GM12878 (cell line): ENCODE results near the gene IFT22. TPM values are rescaled to one million over a fixed set of nuclear protein-coding genes. Genes with fewer than 3 reads are reported as not detected.

Experiments
- ATAC-seq: fragments of 200-7000 bp; cut with Tn5 transposase; 3 replicates; pipeline ENCODE4 v1.9.1; 2020; ENCODE audit warnings: mild to moderate bottlenecking, moderate library complexity
- BruUV-seq: library from RNA; stranded (reverse); fragments of 400-500 nt; replicated peaks from 2 replicates; lab custom pipeline; 2021; lab: Mats Ljungman, UMichigan
- CTCF ChIA-PET: fragments of 300-600 bp; sonication (Branson Sonifier 250); formaldehyde crosslinking; extraction: SDS; loops from one replicate; lab custom pipeline; 2021; ENCODE audit warnings: inconsistent platforms; lab: Yijun Ruan, JAX
- POLR2A ChIA-PET: fragments of 350-600 bp; formaldehyde crosslinking; extraction: SDS; loops from one replicate; lab custom pipeline; 2021; ENCODE audit warnings: inconsistent platforms; lab: Charles Lee
- RAD21 ChIA-PET: fragments of 300-600 bp; sonication (Branson Sonifier 250); formaldehyde crosslinking; loops from one replicate; lab custom pipeline; 2023; ENCODE audit warnings: antibody characterized with exemption; ENCODE audit not compliant: unreplicated experiment; lab: Charles Lee
- SMC1A ChIA-PET: fragments of 300-600 bp; sonication (Branson Sonifier 250); formaldehyde crosslinking; loops from one replicate; lab custom pipeline; 2023; ENCODE audit not compliant: unreplicated experiment, uncharacterized antibody; lab: Charles Lee
- DNase-seq: peaks from one replicate; pipeline ENCODE4 v3.0.0-alpha.2; 2011; ENCODE audit warnings: low read depth, low spot score
- FAIRE-seq: peaks from 3 replicates; lab custom pipeline; 2011; peaks lifted over from hg19 to GRCh38; lab: Jason Lieb, UNC
- H2AFZ ChIP-seq: 2 replicates; pipeline ENCODE4 v1.6.0; 2011; ENCODE audit warnings: low read depth, low read length, control low read depth; ENCODE audit not compliant: control insufficient read depth
- H3K27ac ChIP-seq: 2 replicates; pipeline ENCODE4 v1.5.1; 2011; ENCODE audit warnings: control low read depth; ENCODE audit not compliant: control insufficient read depth, insufficient read depth
- H3K27me3 ChIP-seq, 2 experiments: replicated peaks in 1 of 2; 2 replicates each; pipeline versions ENCODE4 v1.6.0 to v1.6.1; 2011; ENCODE audit warnings: low read length in 1 of 2; ENCODE audit not compliant: control insufficient read depth in 2 of 2, insufficient read depth in 2 of 2
- H3K36me3 ChIP-seq, 2 experiments: 2 replicates each; pipeline ENCODE4 v1.5.1; 2011; ENCODE audit warnings: low read length in 1 of 2; ENCODE audit not compliant: control insufficient read depth in 2 of 2, insufficient read depth in 2 of 2
- H3K4me1 ChIP-seq: 2 replicates; pipeline ENCODE4 v1.6.1; 2011; ENCODE audit warnings: mild to moderate bottlenecking, low read length, moderate library complexity, mixed read lengths; ENCODE audit not compliant: control insufficient read depth, insufficient read depth
- H3K4me2 ChIP-seq: 2 replicates; pipeline ENCODE4 v1.6.0; 2011; ENCODE audit warnings: control low read depth; ENCODE audit not compliant: control insufficient read depth, insufficient read depth
- H3K4me3 ChIP-seq: fragments of 200-600 bp; sonication (generic); 2 replicates; pipeline ENCODE4 v1.5.1; 2016
- H3K79me2 ChIP-seq: 2 replicates; pipeline ENCODE4 v1.6.0; 2011; ENCODE audit warnings: low read length; ENCODE audit not compliant: control insufficient read depth, insufficient read depth
- H3K9ac ChIP-seq: 2 replicates; pipeline ENCODE4 v1.8.0; 2011; ENCODE audit warnings: low read length, control low read depth, mixed read lengths; ENCODE audit not compliant: control insufficient read depth, insufficient read depth
- H3K9me3 ChIP-seq: replicated peaks from 3 replicates; pipeline ENCODE4 v1.5.1; 2011; ENCODE audit warnings: mild to moderate bottlenecking, low read length; ENCODE audit not compliant: control insufficient read depth, insufficient read depth
- H4K20me1 ChIP-seq: 2 replicates; pipeline ENCODE4 v1.6.0; 2011; ENCODE audit not compliant: control insufficient read depth, insufficient read depth
- ASH2L ChIP-seq: fragments of 300-600, 200-600 bp; sonication (generic); IDR thresholded peaks from 2 replicates; pipeline ENCODE4 v1.6.1; 2017; ENCODE audit warnings: low read depth, mild to moderate bottlenecking, borderline replicate concordance
- CHD1 ChIP-seq: IDR thresholded peaks from 2 replicates; pipeline ENCODE4 v1.6.1; 2012; ENCODE audit warnings: low read depth, low read length, improper control_type of control experiment
- ESRRA ChIP-seq: IDR thresholded peaks from 2 replicates; pipeline ENCODE4 v1.6.1; 2012; ENCODE audit warnings: mild to moderate bottlenecking, low read length, improper control_type of control experiment
- GABPA ChIP-seq: IDR thresholded peaks from 2 replicates; pipeline ENCODE4 v1.6.1; 2014; ENCODE audit warnings: antibody characterized with exemption, low read depth, mild to moderate bottlenecking, inconsistent platforms
- IRF4 ChIP-seq: IDR thresholded peaks from 2 replicates; pipeline ENCODE4 v1.6.1; 2011; ENCODE audit warnings: low read depth, low read length
- JUND ChIP-seq: IDR thresholded peaks from 2 replicates; pipeline ENCODE4 v1.6.1; 2012; ENCODE audit warnings: low read depth, mild to moderate bottlenecking, low read length, improper control_type of control experiment, moderate library complexity
- MXI1 ChIP-seq: fragments of 150-350 bp; IDR thresholded peaks from 2 replicates; pipeline ENCODE4 v1.6.1; 2011; ENCODE audit warnings: low read depth, mild to moderate bottlenecking, inconsistent platforms, low read length, improper control_type of control experiment
- MYB ChIP-seq: fragments of 150-350 bp; IDR thresholded peaks from 2 replicates; pipeline ENCODE4 v1.6.1; 2014; ENCODE audit warnings: mild to moderate bottlenecking, low read depth, low read length, borderline replicate concordance
- NFIC ChIP-seq: IDR thresholded peaks from 2 replicates; pipeline ENCODE4 v1.6.1; 2012; ENCODE audit warnings: low read depth, mild to moderate bottlenecking, inconsistent platforms, low read length, moderate library complexity
- POLR2A ChIP-seq: IDR thresholded peaks from 2 replicates; pipeline ENCODE4 v1.6.1; 2011; ENCODE audit warnings: low read depth, mild to moderate bottlenecking, low read length
- RAD21 ChIP-seq: IDR thresholded peaks from 2 replicates; pipeline ENCODE4 v1.6.1; 2011; ENCODE audit warnings: mild to moderate bottlenecking, low read depth, low read length, moderate library complexity; ENCODE audit not compliant: insufficient read depth
- RBBP5 ChIP-seq: fragments of 200-600 bp; sonication (generic); conservative IDR thresholded peaks from 2 replicates; pipeline ENCODE4 v1.6.1; 2016
- RUNX3 ChIP-seq: IDR thresholded peaks from 2 replicates; pipeline ENCODE4 v1.6.1; 2012; ENCODE audit warnings: low read length, inconsistent platforms
- TBL1XR1 ChIP-seq: IDR thresholded peaks from 2 replicates; pipeline ENCODE4 v1.6.1; 2012; ENCODE audit warnings: low read depth, low read length, improper control_type of control experiment
- TCF7 ChIP-seq: IDR thresholded peaks from 2 replicates; pipeline ENCODE4 v1.6.1; 2014; ENCODE audit warnings: antibody characterized with exemption, borderline replicate concordance
- ZNF24 ChIP-seq: fragments of 450-650 bp; IDR thresholded peaks from 2 replicates; pipeline ENCODE4 v1.6.1; 2017; ENCODE audit warnings: antibody characterized with exemption, mild to moderate bottlenecking
- ZSCAN29 ChIP-seq: fragments of 450-650 bp; IDR thresholded peaks from 2 replicates; pipeline ENCODE4 v1.6.1; 2017; ENCODE audit warnings: mild to moderate bottlenecking, moderate library complexity
- WGBS: methylation state at CpG from one replicate; pipeline ENCODE4 v1.1.6; 2016; ENCODE audit warnings: low lambda C conversion rate; ENCODE audit not compliant: insufficient replicate concordance, insufficient coverage; ENCODE audit errors: missing lambda C conversion rate; 5-methylcytosine and 5-hydroxymethylcytosine counted together
- in situ Hi-C: fragments of 300-500 bp; cut with MboI; formaldehyde crosslinking; loops from 9 replicates; pipeline ENCODE4 v1.14.3; 2018; ENCODE audit warnings: mixed read lengths
- intact Hi-C: fragments of 100-400 bp; cut with micrococcal nuclease; formaldehyde crosslinking; loops from one replicate; pipeline ENCODE4 v1.14.2; 2022; ENCODE audit not compliant: unreplicated experiment
- polyA plus RNA-seq, 11 experiments: library from polyadenylated mRNA; depleted of rRNA in 4 of 11; unstranded in 6 of 11; stranded (reverse) in 5 of 11; fragments of >200 nt; fragmentation: Nextera tagmentation in 4 of 11; fragmentation: Illumina TruSeq in 1 of 11; extraction: Ambion mirVana in 4 of 11; extraction: Trizol in 1 of 11; gene quantifications; 1 replicate in 1 of 11; 2 replicates in 10 of 11; pipeline versions ENCODE4 v1.2.1 to v1.2.3, GENCODE V29; 2011 to 2016; ENCODE audit warnings: inconsistent platforms in 2 of 11, missing spikeins in 2 of 11, low read depth in 1 of 11
- total RNA-seq, 4 experiments: library from RNA; depleted of rRNA in 3 of 4; stranded (reverse); fragments of >200 nt in 3 of 4; fragmentation: Illumina TruSeq in 1 of 4; extraction: Trizol in 1 of 4; gene quantifications; 2 replicates each; pipeline versions ENCODE4 v1.2.1 to v1.2.3, GENCODE V29; 2013 to 2021
- TF ChIP-seq, protein P1 (sequence below): fragments of 450-650 bp; IDR thresholded peaks from 2 replicates; pipeline ENCODE4 v1.6.1; 2017; ENCODE audit warnings: mild to moderate bottlenecking, moderate library complexity
- TF ChIP-seq, protein P2 (sequence below): IDR thresholded peaks from 2 replicates; pipeline ENCODE4 v1.6.1; 2011; ENCODE audit warnings: low read depth, mild to moderate bottlenecking, low read length, moderate library complexity, borderline replicate concordance; ENCODE audit errors: extremely low read depth

The IFT22 gene
- total and polyA plus RNA-seq, 10 of the 15 experiments (the other 5 are each of a cell fraction or from before 2014, with no cell fraction given) = 10.1 to 25.7 (median 19.0) TPM

DNA sequence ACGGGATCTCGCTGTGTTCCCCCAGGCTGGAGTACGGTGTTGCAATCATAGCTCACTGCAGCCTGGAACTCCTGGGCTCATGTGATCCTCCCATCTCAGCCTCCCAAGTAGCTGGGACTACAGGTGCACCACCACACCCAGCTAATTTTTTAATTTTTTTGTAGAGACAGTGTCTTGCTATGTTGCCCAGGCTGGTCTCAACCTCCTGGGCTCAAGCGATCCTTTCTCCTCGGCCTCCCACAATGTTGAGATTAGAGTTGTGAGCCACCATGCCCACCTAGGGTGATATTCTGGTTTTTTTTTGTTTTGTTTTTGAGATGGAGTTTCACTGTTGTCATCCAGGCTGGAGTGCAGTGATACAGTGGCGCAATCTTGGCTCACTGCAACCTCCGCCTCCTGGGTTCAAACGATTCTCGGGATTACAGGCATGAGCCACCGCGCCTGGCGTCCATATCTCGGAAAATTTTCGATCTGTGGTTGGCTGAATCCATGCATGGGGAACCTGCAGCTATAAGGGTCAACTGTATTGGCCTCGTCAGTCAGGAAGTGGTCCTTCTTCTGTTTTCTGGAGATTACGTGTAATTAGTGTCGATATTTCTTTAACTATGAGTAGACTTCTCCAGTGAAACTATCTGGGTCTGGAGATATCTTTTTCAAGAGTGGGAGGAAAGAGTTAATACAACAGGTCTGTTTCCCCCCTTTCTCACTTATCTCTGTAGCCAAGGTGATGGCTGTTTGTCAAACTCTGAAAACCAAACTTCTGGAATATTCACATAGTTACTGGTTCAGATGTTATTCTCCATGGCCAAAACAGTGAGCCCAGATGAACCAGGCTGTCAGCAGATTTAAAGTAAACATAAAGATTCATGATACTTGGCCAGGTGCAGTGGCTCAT lies 55.7 kb downstream of the IFT22 start:
- CTCF ChIA-PET = interaction anchor here (1.0 to 1.8 kb wide), 3 partner anchors 11 to 122 kb away, joined by 3 to 5 read pairs (median 3); no protein-coding TSS in a partner anchor
- Histone ChIP-seq H3K79me2 (no peaks in the 10 kb centered on the region), H3K36me3 (no peaks in the 10 kb centered on the region), H3K27me3 (no peaks in the 10 kb centered on the region), H3K9ac (no peak overlapping the region), H2AFZ (no peak overlapping the region), H3K4me3 (no peak overlapping the region), H3K27ac (no peak overlapping the region), H3K4me2 (no peak overlapping the region), H4K20me1 (no peaks in the 10 kb centered on the region), H3K4me1 (no peaks in the 10 kb centered on the region), H3K9me3 (no peaks in the 10 kb centered on the region)
- in situ Hi-C loops = no loop called here
- 37% methylated on average over 17 of the region's 17 CpGs for WGBS
- SMC1A ChIA-PET = interaction anchor here (2.0 kb wide), 1 partner anchor 22 kb away, joined by 5 read pairs; no protein-coding TSS in a partner anchor
- no peak for DNase-seq
- BruUV-seq = no TSS peak
- FAIRE-seq = no peak
- ATAC-seq = 0 out of 3 replicates have a peak, but pooled peaks have one; percentile 17
- intact Hi-C loops = no loop called here
- RAD21 ChIA-PET = no interaction called here
- POLR2A ChIA-PET = no interaction called here
- TF ChIP-seq ESRRA = no peak
- TF ChIP-seq ZSCAN29 = no peak
- no peak for TF ChIP-seq TCF7
- TF ChIP-seq IRF4 = no peak
- TF ChIP-seq RUNX3 = no peak
- no peak for TF ChIP-seq ASH2L
- no peak for TF ChIP-seq MYB
- TF ChIP-seq, protein P1, sequence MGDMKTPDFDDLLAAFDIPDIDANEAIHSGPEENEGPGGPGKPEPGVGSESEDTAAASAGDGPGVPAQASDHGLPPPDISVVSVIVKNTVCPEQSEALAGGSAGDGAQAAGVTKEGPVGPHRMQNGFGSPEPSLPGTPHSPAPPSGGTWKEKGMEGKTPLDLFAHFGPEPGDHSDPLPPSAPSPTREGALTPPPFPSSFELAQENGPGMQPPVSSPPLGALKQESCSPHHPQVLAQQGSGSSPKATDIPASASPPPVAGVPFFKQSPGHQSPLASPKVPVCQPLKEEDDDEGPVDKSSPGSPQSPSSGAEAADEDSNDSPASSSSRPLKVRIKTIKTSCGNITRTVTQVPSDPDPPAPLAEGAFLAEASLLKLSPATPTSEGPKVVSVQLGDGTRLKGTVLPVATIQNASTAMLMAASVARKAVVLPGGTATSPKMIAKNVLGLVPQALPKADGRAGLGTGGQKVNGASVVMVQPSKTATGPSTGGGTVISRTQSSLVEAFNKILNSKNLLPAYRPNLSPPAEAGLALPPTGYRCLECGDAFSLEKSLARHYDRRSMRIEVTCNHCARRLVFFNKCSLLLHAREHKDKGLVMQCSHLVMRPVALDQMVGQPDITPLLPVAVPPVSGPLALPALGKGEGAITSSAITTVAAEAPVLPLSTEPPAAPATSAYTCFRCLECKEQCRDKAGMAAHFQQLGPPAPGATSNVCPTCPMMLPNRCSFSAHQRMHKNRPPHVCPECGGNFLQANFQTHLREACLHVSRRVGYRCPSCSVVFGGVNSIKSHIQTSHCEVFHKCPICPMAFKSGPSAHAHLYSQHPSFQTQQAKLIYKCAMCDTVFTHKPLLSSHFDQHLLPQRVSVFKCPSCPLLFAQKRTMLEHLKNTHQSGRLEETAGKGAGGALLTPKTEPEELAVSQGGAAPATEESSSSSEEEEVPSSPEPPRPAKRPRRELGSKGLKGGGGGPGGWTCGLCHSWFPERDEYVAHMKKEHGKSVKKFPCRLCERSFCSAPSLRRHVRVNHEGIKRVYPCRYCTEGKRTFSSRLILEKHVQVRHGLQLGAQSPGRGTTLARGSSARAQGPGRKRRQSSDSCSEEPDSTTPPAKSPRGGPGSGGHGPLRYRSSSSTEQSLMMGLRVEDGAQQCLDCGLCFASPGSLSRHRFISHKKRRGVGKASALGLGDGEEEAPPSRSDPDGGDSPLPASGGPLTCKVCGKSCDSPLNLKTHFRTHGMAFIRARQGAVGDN = no peak
- no peak for TF ChIP-seq ZNF24
- TF ChIP-seq POLR2A = no peak
- TF ChIP-seq TBL1XR1 = no peak
- TF ChIP-seq RBBP5 = no peak
- TF ChIP-seq, protein P2, sequence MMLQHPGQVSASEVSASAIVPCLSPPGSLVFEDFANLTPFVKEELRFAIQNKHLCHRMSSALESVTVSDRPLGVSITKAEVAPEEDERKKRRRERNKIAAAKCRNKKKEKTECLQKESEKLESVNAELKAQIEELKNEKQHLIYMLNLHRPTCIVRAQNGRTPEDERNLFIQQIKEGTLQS = no peak
- no peak for TF ChIP-seq CHD1
- no peak for TF ChIP-seq MXI1
- TF ChIP-seq NFIC = no peak
- no peak for TF ChIP-seq JUND
- no peak for TF ChIP-seq RAD21
- no peak for TF ChIP-seq GABPA
